ENCODE data around the gene ENGASE. TPM values are rescaled to one million over a fixed set of nuclear protein-coding genes. Genes with fewer than 3 reads are reported as not detected.

ENGASE gene
- total and polyA plus RNA-seq, 9 donors: 12.1 to 27.9 (median 22.2) TPM

DNA sequence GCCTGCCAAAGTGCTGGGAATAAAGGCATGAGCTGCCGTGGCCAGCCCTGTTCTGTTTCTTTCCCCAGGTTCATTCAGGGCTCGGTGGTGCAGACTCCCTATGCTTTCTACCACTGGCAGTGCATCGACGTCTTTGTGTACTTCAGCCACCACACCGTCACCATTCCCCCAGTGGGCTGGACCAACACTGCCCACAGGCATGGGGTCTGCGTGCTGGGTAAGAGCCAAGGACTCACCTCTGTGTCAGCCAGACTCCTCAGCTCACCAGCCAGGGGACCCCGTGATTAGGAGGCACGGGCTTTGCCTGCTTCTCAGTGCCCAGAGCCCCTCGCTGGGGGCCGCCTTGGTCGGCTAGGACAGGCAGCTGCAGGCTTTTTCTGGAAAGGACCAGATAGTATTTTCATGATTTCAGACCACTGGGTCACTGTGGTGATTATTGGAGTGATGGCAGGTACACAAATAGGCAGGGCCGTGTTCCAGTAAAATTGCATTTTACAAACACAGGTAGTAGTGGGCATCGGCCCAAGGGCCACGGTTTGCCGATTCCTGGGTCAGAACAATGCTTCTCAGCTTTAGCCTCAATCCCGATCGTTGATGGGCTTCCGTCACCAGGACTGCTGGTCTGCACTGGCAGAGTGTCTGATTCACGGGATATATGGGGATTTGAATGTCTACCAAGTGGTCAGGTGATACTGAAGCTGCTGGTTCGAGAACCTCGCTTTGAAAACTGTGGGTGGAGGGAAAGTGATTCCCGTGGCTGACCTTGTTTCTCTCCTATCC, 5.0 kb downstream of the ENGASE start:
- no peak overlapping the region for H3K27ac ChIP-seq (ENCODE audit: low read length)
- H3K4me3 ChIP-seq (ENCODE audit: low read length): no peak overlapping the region
- peak; percentile 1 for DNase-seq
- H3K4me1 ChIP-seq (ENCODE audit: control insufficient read depth, insufficient read depth, low read length): peaks cover 22% of the 10 kb centered on the region
- H3K36me3 ChIP-seq (ENCODE audit: control insufficient read depth, insufficient read depth, low read length): peaks cover 52% of the 10 kb centered on the region
- WGBS (ENCODE audit: insufficient coverage): 90% methylated on average over 21 of the region's 22 CpGs
- H3K9me3 ChIP-seq (replicated peaks; ENCODE audit: control insufficient read depth, low read depth, low read length): no peaks in the 10 kb centered on the region
- H3K27me3 ChIP-seq (ENCODE audit: control insufficient read depth, insufficient read depth, low read length): no peaks in the 10 kb centered on the region

DNA sequence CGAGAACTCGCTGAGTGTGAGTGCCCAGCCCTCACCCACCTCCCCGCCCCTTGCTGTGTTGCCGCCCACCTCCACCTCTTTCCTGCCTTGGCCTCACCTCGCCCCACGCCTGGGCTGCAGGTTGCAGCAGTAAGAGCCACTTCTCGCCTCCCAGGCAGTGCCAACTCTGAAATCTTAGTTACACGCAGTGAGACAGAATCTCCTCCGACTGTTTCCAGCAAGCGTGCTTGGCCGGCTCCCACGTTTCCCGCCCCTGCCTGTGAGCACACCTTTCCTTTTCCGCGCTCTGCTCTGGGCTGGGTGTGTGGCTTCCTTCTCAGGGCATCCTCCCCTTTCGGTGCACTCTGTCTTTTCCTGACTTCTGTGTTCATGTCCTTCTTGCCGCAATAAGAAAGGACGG, 5.7 kb downstream of the ENGASE start:
- no peak for DNase-seq
- H3K27ac ChIP-seq (ENCODE audit: low read length): no peak overlapping the region
- WGBS (ENCODE audit: insufficient coverage): 87% methylated on average over 18 of the region's 18 CpGs
- peaks cover 60% of the 10 kb centered on the region for H3K36me3 ChIP-seq (ENCODE audit: control insufficient read depth, insufficient read depth, low read length)
- H3K27me3 ChIP-seq (ENCODE audit: control insufficient read depth, insufficient read depth, low read length): no peaks in the 10 kb centered on the region
- no peaks in the 10 kb centered on the region for H3K9me3 ChIP-seq (replicated peaks; ENCODE audit: control insufficient read depth, low read depth, low read length)
- H3K4me1 ChIP-seq (ENCODE audit: control insufficient read depth, insufficient read depth, low read length): peaks cover 20% of the 10 kb centered on the region
- no peak overlapping the region for H3K4me3 ChIP-seq (ENCODE audit: low read length)

DNA sequence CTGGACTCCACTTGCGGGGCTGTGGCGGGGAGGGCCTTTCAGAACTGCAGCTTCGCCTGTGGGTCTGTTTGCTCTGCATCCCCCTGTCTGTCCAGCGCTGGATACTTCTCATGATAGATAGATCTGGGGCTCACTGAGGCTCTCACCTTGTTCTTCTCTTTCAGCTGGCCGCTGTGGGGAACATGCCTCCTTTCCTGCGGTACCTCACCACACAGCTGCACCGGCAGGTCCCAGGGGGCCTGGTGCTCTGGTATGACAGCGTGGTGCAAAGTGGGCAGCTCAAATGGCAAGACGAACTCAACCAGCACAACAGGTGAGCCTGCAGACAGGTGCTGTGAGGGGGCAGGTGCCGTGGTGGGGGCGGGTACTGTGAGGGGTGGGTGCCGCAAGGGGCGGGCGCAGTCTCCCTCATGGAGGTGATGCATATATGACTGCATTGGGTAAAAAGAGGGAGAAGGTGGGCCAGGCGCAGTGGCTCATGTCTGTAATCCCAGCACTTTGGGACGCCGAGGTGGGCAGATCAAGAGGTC, 6.2 kb downstream of the ENGASE start:
- DNase-seq: peak; percentile 4

DNA sequence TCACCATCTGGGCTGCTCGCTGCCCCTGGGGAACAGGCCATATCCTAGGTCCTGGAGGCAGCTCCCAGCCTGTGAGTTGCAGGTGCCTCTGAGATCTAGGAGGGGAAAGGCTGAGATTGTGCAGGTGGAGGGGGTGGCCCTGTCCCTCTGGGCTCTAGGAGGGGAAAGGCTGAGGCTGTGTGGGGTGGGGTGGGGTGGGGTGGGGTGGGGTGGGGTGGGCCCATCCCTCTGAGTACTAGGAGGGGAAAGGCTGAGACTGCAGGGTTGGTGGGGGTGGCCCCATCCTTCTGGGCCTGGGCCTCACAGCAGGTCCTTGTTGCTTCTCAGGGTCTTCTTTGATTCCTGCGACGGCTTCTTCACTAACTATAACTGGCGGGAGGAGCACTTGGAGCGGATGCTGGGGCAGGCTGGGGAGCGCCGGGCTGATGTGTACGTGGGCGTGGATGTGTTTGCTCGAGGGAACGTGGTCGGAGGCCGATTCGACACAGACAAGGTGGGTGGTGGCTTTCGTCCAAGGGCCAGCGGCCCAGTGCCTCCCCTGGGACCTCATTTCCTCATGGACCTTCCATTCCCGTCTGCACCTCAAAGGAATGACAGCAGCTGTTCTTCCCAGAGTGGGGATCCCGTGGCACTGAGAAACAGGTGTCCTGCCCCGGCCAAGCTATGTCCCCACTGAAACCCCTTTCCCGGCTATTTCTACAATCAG, 7.1 kb downstream of the ENGASE start:
- no peaks in the 10 kb centered on the region for H3K27me3 ChIP-seq (ENCODE audit: control insufficient read depth, insufficient read depth, low read length)
- H3K4me1 ChIP-seq (ENCODE audit: control insufficient read depth, insufficient read depth, low read length): peaks cover 8% of the 10 kb centered on the region
- WGBS (ENCODE audit: insufficient coverage): 37% methylated on average over 6 of the region's 20 CpGs
- no peaks in the 10 kb centered on the region for H3K9me3 ChIP-seq (replicated peaks; ENCODE audit: control insufficient read depth, low read depth, low read length)
- no peak overlapping the region for H3K4me3 ChIP-seq (ENCODE audit: low read length)
- DNase-seq: no peak
- H3K27ac ChIP-seq (ENCODE audit: low read length): no peak overlapping the region
- H3K36me3 ChIP-seq (ENCODE audit: control insufficient read depth, insufficient read depth, low read length): peaks cover 72% of the 10 kb centered on the region

More for the DNA sequence above, 6.2 kb downstream of the ENGASE start:
- no peak overlapping the region for H3K27ac ChIP-seq (ENCODE audit: low read length)
- H3K36me3 ChIP-seq (ENCODE audit: control insufficient read depth, insufficient read depth, low read length): peaks cover 64% of the 10 kb centered on the region
- no peaks in the 10 kb centered on the region for H3K9me3 ChIP-seq (replicated peaks; ENCODE audit: control insufficient read depth, low read depth, low read length)
- H3K4me3 ChIP-seq (ENCODE audit: low read length): no peak overlapping the region
- no peaks in the 10 kb centered on the region for H3K27me3 ChIP-seq (ENCODE audit: control insufficient read depth, insufficient read depth, low read length)
- WGBS (ENCODE audit: insufficient coverage): 94% methylated on average over 16 of the region's 17 CpGs
- peaks cover 15% of the 10 kb centered on the region for H3K4me1 ChIP-seq (ENCODE audit: control insufficient read depth, insufficient read depth, low read length)

DNA sequence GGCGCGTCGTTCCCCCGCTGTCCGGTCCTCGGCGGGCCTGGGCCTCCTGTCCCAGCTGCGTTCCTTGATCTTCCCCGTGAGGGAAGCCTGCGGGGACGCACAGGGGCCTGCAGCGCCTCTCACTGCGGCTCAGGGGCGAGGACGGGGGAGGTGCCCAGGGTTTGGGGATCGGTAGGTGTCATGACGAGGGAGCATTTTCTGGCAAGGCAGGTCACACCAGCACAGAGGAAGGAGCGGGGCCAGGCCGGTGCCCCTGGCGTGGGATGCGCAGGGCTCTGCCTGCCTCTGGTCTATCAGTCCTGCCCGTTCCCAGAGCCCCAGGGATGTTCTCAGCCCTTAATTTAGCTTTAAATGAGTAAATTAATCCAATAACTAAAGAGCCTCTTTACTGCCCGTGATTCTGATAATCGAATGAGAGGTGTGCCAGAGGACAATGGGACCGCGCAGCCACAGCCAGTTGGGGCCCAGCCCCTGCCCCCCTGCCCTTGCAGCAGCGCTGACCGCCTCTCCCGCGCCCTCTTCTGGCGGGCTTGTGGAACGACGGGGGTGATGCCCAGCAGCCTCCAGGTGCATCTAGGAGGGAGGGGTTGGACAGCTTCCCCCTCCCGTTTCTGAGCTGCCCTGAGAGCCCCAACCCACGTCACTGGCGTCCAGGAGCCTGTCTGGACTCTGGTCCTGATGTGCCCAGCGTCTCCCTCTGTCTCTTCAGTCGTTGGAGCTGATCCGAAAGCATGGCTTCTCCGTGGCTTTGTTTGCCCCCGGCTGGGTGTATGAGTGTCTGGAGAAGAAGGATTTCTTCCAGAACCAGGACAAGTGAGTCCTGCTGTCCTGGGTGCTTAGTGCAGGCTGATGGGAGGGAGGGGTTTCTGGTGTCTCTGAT, 7.9 kb downstream of the ENGASE start:
- WGBS (ENCODE audit: insufficient coverage): 44% methylated on average over 30 of the region's 41 CpGs
- H3K9me3 ChIP-seq (replicated peaks; ENCODE audit: control insufficient read depth, low read depth, low read length): no peaks in the 10 kb centered on the region
- DNase-seq: no peak
- H3K4me1 ChIP-seq (ENCODE audit: control insufficient read depth, insufficient read depth, low read length): peaks cover 8% of the 10 kb centered on the region
- H3K4me3 ChIP-seq (ENCODE audit: low read length): no peak overlapping the region
- peaks cover 77% of the 10 kb centered on the region for H3K36me3 ChIP-seq (ENCODE audit: control insufficient read depth, insufficient read depth, low read length)
- no peaks in the 10 kb centered on the region for H3K27me3 ChIP-seq (ENCODE audit: control insufficient read depth, insufficient read depth, low read length)
- no peak overlapping the region for H3K27ac ChIP-seq (ENCODE audit: low read length)

DNA sequence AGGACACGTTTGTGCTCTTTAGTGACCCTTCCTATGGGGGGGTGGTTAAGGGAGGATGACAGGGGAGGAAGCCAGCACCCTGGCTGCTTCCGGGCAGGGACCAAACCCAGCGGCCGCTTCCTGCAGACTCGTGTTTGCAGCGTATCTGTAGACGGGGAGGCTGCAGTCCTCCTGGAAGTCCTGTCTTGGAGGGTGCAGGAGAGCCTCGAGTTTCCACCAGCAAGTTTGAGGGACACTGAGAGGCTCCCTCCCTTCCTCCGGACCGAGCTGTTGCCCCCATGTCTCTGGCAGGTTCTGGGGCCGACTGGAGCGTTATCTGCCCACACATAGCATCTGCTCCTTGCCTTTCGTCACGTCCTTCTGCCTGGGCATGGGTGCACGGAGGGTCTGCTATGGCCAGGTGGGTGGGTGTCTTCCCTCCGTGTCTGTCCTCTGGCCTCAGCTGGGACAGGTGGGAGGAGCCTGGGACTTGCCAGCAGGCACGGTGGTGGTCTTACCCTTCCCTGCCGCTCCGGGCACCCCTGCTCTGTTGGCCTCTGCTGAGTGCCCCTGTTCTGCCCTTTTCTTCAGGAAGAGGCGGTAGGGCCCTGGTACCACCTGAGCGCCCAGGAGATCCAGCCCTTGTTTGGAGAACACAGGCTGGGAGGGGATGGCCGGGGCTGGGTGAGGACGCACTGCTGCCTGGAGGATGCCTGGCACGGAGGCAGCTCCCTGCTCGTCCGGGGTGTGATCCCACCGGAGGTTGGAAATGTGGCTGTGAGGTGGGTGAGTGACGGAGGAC, 8.8 kb downstream of the ENGASE start:
- no peak overlapping the region for H3K27ac ChIP-seq (ENCODE audit: low read length)
- 86% methylated on average over 28 of the region's 28 CpGs for WGBS (ENCODE audit: insufficient coverage)
- H3K4me3 ChIP-seq (ENCODE audit: low read length): no peak overlapping the region
- peaks cover 74% of the 10 kb centered on the region for H3K36me3 ChIP-seq (ENCODE audit: control insufficient read depth, insufficient read depth, low read length)
- DNase-seq: no peak
- H3K27me3 ChIP-seq (ENCODE audit: control insufficient read depth, insufficient read depth, low read length): no peaks in the 10 kb centered on the region
- no peaks in the 10 kb centered on the region for H3K9me3 ChIP-seq (replicated peaks; ENCODE audit: control insufficient read depth, low read depth, low read length)
- H3K4me1 ChIP-seq (ENCODE audit: control insufficient read depth, insufficient read depth, low read length): peaks cover 8% of the 10 kb centered on the region

DNA sequence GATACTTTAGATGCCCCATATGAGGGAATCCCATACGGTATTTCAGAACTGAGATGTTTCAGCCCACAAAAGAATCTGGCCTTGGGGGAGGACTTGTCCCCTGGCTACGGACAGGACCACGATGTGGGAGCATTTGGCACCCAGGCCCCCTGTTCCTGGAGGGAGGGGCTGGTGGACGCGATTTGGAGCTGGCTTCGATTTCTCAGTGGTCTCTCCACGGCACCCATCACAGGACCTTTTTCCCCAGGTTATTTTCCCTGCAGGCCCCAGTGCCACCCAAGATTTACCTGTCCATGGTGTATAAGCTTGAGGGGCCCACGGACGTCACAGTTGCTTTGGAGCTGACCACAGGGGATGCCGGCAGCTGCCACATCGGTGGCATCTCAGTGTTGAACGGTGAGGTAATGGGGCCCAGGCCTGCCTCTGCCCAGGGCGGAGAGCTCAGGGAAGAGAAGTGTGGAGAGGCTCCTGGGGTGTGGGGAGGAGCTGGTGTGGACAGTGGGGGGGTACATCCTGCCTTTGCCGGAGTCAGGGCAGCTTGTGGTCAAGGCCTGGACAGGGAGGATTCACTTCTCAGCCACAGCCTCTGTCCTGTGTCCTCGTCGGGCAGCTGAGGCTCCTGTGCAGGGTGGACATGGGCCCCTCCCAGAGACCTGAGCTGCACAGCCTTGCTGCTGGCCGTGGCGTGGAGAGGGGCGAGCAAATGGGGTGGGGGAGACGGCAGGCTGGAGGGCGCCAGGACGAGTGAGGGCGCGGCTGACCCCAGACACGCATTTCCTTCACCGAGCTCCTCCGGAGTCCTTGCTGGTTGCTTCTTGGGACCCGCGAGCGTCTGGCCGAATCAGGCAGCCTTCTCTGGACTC, 9.9 kb downstream of the ENGASE start:
- 85% methylated on average over 25 of the region's 31 CpGs for WGBS (ENCODE audit: insufficient coverage)
- no peak for DNase-seq
- H3K36me3 ChIP-seq (ENCODE audit: control insufficient read depth, insufficient read depth, low read length): peaks cover 65% of the 10 kb centered on the region

DNA sequence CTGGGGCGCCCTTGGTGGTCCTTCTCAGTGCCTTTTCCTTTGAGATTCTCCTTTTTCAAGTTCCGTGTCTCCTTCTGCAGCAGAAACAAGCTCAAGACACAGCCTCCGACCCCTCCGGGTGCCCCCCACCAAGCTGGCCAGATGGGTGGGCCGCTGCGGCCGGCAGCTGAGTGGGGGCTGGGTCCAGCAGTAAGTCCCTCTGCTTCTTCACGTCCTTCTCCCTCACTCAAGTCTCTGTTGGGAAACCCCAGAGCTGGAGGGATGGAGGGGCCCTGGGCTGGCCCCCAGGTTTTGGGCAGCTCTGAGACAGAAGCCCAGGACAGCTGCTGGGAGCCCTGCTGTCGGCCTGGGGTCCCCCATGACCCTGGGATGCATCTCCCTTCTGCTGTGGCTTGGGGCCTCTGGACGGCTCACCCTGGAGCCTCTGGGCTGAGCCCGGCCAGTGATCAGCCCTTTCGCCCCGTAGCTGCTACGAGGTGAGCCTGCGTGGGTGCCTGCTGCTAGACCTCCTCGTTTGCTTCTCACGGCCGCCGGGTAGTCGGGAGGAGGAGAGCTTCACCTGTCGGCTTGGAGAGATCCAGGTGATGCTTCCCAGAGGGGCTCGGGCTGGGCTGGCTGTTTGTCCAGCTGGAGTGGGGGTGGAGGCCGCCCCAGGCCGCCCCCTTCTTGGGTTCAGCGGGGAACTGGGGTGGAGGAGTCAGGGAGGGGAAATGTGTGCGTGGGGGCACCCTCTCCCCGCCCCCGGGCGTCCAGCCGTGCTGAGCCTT, 10.7 kb downstream of the ENGASE start:
- Histone ChIP-seq H3K9me3 (replicated peaks; ENCODE audit: control insufficient read depth, low read depth, low read length) (no peaks in the 10 kb centered on the region), H3K36me3 (ENCODE audit: control insufficient read depth, insufficient read depth, low read length) (peaks cover 58% of the 10 kb centered on the region), H3K27me3 (ENCODE audit: control insufficient read depth, insufficient read depth, low read length) (no peaks in the 10 kb centered on the region), H3K27ac (ENCODE audit: low read length) (no peak overlapping the region), H3K4me1 (ENCODE audit: control insufficient read depth, insufficient read depth, low read length) (peaks cover 14% of the 10 kb centered on the region), H3K4me3 (ENCODE audit: low read length) (no peak overlapping the region)
- 82% methylated on average over 29 of the region's 30 CpGs for WGBS (ENCODE audit: insufficient coverage)
- no peak for DNase-seq

More for the DNA sequence above, 9.9 kb downstream of the ENGASE start:
- H3K4me3 ChIP-seq (ENCODE audit: low read length): no peak overlapping the region
- H3K4me1 ChIP-seq (ENCODE audit: control insufficient read depth, insufficient read depth, low read length): peaks cover 8% of the 10 kb centered on the region
- H3K27me3 ChIP-seq (ENCODE audit: control insufficient read depth, insufficient read depth, low read length): no peaks in the 10 kb centered on the region
- H3K27ac ChIP-seq (ENCODE audit: low read length): no peak overlapping the region
- H3K9me3 ChIP-seq (replicated peaks; ENCODE audit: control insufficient read depth, low read depth, low read length): no peaks in the 10 kb centered on the region

All from muscle of leg (tissue), 11 donors.